Ovary (tissue), 9 donors: ENCODE measurements around the gene COG5. TPM values are rescaled to one million over a fixed set of nuclear protein-coding genes. Genes with fewer than 3 reads are reported as not detected.

Source experiments
- DNase-seq, 5 donors: peaks; one replicate each; pipeline ENCODE4 v3.0.0-alpha.2; 2019 to 2020
- H3K27ac ChIP-seq, 2 donors: fragments of 200-600 bp; one replicate each; pipeline versions ENCODE4 v1.5.1 to v1.8.0; 2019 to 2022
- H3K27me3 ChIP-seq: fragments of 200-600 bp; one replicate; pipeline ENCODE4 v1.8.0; 2022
- H3K36me3 ChIP-seq: fragments of 200-600 bp; sonication (generic); one replicate; pipeline ENCODE4 v1.5.1; 2019
- H3K4me1 ChIP-seq: one replicate; pipeline ENCODE4 v1.8.1; 2013; ENCODE audit warnings: mild to moderate bottlenecking, moderate library complexity; ENCODE audit not compliant: insufficient read depth
- H3K4me3 ChIP-seq: fragments of 200-600 bp; sonication (generic); one replicate; pipeline ENCODE4 v1.5.1; 2017
- H3K9me3 ChIP-seq, 2 donors: fragments of 200-600 bp in 1 of 2; sonication (generic) in 1 of 2; one replicate each; pipeline versions ENCODE4 v1.5.1 to v1.8.1; 2013 to 2019; ENCODE audit warnings: mild to moderate bottlenecking in 1 of 2, moderate library complexity in 1 of 2
- CTCF ChIP-seq, 3 donors: fragments of 450-650 bp in 2 of 3; fragments of 200-600 bp in 1 of 3; IDR thresholded peaks; one replicate each; pipeline versions ENCODE4 v1.5.1 to v1.8.0; 2016 to 2022; ENCODE audit warnings: antibody characterized with exemption in 3 of 3, mild to moderate bottlenecking in 1 of 3
- EP300 ChIP-seq: sonication (generic); formaldehyde crosslinking; IDR thresholded peaks from one replicate; pipeline ENCODE4 v1.6.1; 2017; ENCODE audit warnings: antibody characterized with exemption
- POLR2A ChIP-seq: fragments of 450-650 bp; IDR thresholded peaks from one replicate; pipeline ENCODE4 v1.6.1; 2017; ENCODE audit warnings: antibody characterized with exemption, mild to moderate bottlenecking, moderate library complexity
- WGBS, 3 donors: extraction: QIAGEN DNeasy Blood & Tissue Kit in 1 of 3; methylation state at CpG; one replicate each; pipeline versions ENCODE4 v1.1.5 to v1.1.7; 2013 to 2017; 5-methylcytosine and 5-hydroxymethylcytosine counted together
- intact Hi-C, 4 donors: fragments of 100-400 bp; cut with DNase I; formaldehyde crosslinking; loops; one replicate each; pipeline versions ENCODE4 v1.11.0 to v1.15.1; 2022 to 2023
- polyA plus RNA-seq, 2 donors: library from polyadenylated mRNA; stranded (reverse); fragments of 200-250 nt in 1 of 2; fragments of 350-450 nt in 1 of 2; fragmentation: Illumina TruSeq in 1 of 2; extraction: RNeasy Lipid Tissue Mini Kit (QIAGEN cat#74804) in 1 of 2; gene quantifications; one replicate each; pipeline ENCODE4 v1.2.3, GENCODE V29; 2013 to 2014
- total RNA-seq, 7 donors: library from RNA; depleted of rRNA in 2 of 7; stranded (reverse); fragments of >200 nt in 2 of 7; fragmentation: NEBNext Ultra II Directional in 3 of 7; extraction: Animal tissue kit (Norgen Biotek cat#: 25700) in 3 of 7; gene quantifications; one replicate each; pipeline versions ENCODE4 v1.1.0 to v1.2.4, GENCODE V29; 2016 to 2023
- donor health status: DM: no; HTN: no; CAD: no; lungs with moderate emphysema.
- donor health status: DM: no; HTN: no; CAD: no.
- donor health status: Bipolar disorder and iron deficiency.
- donor health status: DM: yes; HTN: yes; CAD: no.
- donor health status: DM: no; HTN: no; CAD: no.
- donor health status: DM: yes; HTN: yes; CAD: no.

Gene COG5
- total and polyA plus RNA-seq, 9 donors: 10.3 to 49.7 (median 37.6) TPM

- intact Hi-C loops: no loop called here
- TF ChIP-seq POLR2A (peak; percentile 64), EP300 (no peak), CTCF (IDR thresholded peaks at IDR 0.05) (peak in 2 of 3 donors; percentile 18 to 19)
- H3K36me3 ChIP-seq: no peaks in the 10 kb centered on the region
- peak within 1 kb of the TSS; percentile 41 to 88 for H3K27ac ChIP-seq
- H3K9me3 ChIP-seq: no peaks in the 10 kb centered on the region
- H3K27me3 ChIP-seq: no peaks in the 10 kb centered on the region
- no peaks in the 10 kb centered on the region for H3K4me1 ChIP-seq
- peak within 1 kb of the TSS; percentile 81 for H3K4me3 ChIP-seq
- peak; percentile 59 to 79 (median 71) for DNase-seq
- WGBS, 3 donors: 0 to 1% (median 0%) methylated on average over 62 to 89 of the region's 89 CpGs
Measured at GRCh38 chr7:107579885-107580715, 16.4 kb upstream of the COG5 start, which contains the start of gene BCAP29. TSS of gene BCAP29 (plus strand) at chr7:107580246. CDS start at chr7:107580773, 527 bp downstream.

GRCh38 chr7:107579554-107579884 lies 15.8 kb upstream of the COG5 start:
- DNase-seq: no peak
- no peaks in the 10 kb centered on the region for H3K4me1 ChIP-seq
- intact Hi-C loops: no loop called here
- peak overlapping the region; percentile 81 for H3K4me3 ChIP-seq
- TF ChIP-seq CTCF (IDR thresholded peaks at IDR 0.05) (no peak), POLR2A (no peak), EP300 (no peak)
- no peaks in the 10 kb centered on the region for H3K9me3 ChIP-seq
- peak overlapping the region; percentile 41 to 88 for H3K27ac ChIP-seq
- no peaks in the 10 kb centered on the region for H3K27me3 ChIP-seq
- no peaks in the 10 kb centered on the region for H3K36me3 ChIP-seq
- 1% methylated on average over 9 of the region's 9 CpGs for WGBS, 3 donors

- intact Hi-C loops: no loop called here
- DNase-seq: no peak
- 81 to 87% (median 84%) methylated on average over 4 of the region's 4 CpGs for WGBS, 3 donors
- H3K27me3 ChIP-seq: no peaks in the 10 kb centered on the region
- no peaks in the 10 kb centered on the region for H3K4me1 ChIP-seq
- TF ChIP-seq EP300 (no peak), POLR2A (no peak), CTCF (IDR thresholded peaks at IDR 0.05) (no peak)
- H3K27ac ChIP-seq: no peak overlapping the region
- no peaks in the 10 kb centered on the region for H3K9me3 ChIP-seq
- no peaks in the 10 kb centered on the region for H3K36me3 ChIP-seq
- no peak overlapping the region for H3K4me3 ChIP-seq
Measured at GRCh38 chr7:107573537-107573936, 9.8 kb upstream of the COG5 start.

GRCh38 chr7:107570298-107570697 lies 6.6 kb upstream of the COG5 start:
- Histone ChIP-seq H3K4me3 (no peak overlapping the region), H3K27ac (no peak overlapping the region), H3K4me1 (no peaks in the 10 kb centered on the region), H3K36me3 (no peaks in the 10 kb centered on the region), H3K27me3 (no peaks in the 10 kb centered on the region), H3K9me3 (no peaks in the 10 kb centered on the region)
- no peak for DNase-seq
- WGBS, 3 donors: 96 to 99% (median 98%) methylated on average over 2 of the region's 2 CpGs
- intact Hi-C loops: no loop called here
- TF ChIP-seq EP300 (no peak), POLR2A (no peak), CTCF (IDR thresholded peaks at IDR 0.05) (no peak)
